Measurements from ENCODE around the gene TANGO2.

TANGO2 gene

GRCh38 chr22:20019661-20020532, 1.0 kb upstream of the TANGO2 start:
- peak overlapping the region; percentile 82 for H3K27ac ChIP-seq
- TF ChIP-seq, protein P1, sequence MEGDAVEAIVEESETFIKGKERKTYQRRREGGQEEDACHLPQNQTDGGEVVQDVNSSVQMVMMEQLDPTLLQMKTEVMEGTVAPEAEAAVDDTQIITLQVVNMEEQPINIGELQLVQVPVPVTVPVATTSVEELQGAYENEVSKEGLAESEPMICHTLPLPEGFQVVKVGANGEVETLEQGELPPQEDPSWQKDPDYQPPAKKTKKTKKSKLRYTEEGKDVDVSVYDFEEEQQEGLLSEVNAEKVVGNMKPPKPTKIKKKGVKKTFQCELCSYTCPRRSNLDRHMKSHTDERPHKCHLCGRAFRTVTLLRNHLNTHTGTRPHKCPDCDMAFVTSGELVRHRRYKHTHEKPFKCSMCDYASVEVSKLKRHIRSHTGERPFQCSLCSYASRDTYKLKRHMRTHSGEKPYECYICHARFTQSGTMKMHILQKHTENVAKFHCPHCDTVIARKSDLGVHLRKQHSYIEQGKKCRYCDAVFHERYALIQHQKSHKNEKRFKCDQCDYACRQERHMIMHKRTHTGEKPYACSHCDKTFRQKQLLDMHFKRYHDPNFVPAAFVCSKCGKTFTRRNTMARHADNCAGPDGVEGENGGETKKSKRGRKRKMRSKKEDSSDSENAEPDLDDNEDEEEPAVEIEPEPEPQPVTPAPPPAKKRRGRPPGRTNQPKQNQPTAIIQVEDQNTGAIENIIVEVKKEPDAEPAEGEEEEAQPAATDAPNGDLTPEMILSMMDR (conservative IDR thresholded peaks at IDR 0.05), result no peak
- no peak for TF ChIP-seq ZFX (IDR thresholded peaks at IDR 0.05)

- peak overlapping the region; percentile 82 for H3K27ac ChIP-seq
- peak; percentile 35; the same call in 1 of the 2 replicates for TF ChIP-seq ZFX (IDR thresholded peaks at IDR 0.05)
- TF ChIP-seq, protein P1 (conservative IDR thresholded peaks at IDR 0.05), result no peak
Measured at GRCh38 chr22:20021196-20022181, 579 bp downstream of the TANGO2 start.

DNA sequence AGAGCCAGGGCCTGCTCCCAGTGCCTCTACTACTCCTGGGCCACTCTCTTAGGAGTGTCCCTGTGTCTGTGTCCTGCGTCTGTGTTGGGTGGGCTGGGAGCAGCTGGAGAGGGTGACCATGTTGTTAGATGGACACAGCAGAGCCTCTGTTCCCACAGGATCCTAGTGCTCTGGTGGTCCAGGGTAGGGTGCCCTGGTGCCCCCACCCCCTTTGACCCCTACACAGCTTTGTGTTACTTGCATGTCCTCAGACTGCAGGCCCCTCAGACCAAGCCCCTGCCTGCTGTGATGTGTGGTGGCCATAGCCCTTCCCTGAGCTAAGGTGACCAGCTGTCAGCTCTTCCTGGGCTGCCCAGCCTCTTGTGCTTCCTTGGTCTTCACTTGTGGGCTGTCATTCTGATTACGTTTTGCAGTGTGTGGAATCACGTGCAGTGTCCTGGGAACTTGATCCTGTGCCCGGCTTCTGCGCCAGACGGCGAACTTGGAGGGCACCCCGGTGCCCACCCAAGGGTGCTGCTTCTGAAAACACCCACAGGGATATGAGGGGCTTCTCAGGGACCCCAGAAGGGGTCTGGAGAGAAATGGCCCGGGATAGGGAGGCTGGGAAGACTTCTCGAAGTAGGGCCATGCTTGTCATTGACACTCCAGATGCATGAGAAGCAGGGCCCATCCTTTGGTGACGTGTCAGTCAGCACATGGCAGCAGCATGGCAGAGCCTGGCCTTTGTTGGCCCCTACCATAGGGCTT, 1.5 kb downstream of the TANGO2 start:
- peak overlapping the region; percentile 82 for H3K27ac ChIP-seq
- TF ChIP-seq, protein P1 (conservative IDR thresholded peaks at IDR 0.05), result no peak
- no peak for TF ChIP-seq ZFX (IDR thresholded peaks at IDR 0.05)

DNA sequence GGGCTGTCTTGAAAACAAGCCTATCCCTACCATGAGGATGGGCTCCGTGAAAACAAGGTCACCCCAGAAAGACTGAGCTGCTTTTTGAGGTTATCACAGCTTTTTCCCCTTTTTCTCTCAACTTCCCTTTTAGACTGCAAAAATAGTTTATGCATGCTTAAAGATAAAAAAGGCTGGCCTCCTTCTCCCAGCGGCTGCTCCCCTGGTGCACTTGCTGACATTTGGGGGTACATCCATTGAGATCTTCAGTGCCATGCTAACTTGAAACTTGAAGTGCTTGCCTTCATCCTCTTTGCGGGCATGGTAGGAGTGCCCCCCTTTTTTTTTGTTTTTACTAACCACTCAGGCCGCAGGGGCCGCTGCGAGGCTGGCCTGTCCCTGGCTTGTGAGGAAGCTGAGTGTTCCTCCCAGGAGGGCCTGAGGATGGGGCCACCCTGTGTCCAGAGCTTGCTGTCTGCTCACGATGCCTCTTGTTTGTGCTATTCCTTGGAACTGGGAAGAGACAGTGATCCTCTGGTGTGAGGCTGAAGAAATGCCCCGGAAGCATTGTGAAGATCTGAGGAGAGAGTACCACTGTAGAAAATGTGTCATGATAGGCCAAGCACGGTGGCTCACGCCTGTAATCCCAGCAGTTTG, 2.2 kb downstream of the TANGO2 start:
- H3K27ac ChIP-seq, result no peak overlapping the region
- TF ChIP-seq, protein P1 (conservative IDR thresholded peaks at IDR 0.05), result no peak
- no peak for TF ChIP-seq ZFX (IDR thresholded peaks at IDR 0.05)

GRCh38 chr22:20024225-20024624, 3.3 kb downstream of the TANGO2 start:
- no peak for TF ChIP-seq ZFX (IDR thresholded peaks at IDR 0.05)
- TF ChIP-seq, protein P1 (conservative IDR thresholded peaks at IDR 0.05), result no peak
- H3K27ac ChIP-seq, result no peak overlapping the region

GRCh38 chr22:20024650-20025397, 3.9 kb downstream of the TANGO2 start:
- H3K27ac ChIP-seq, result no peak overlapping the region
- TF ChIP-seq, protein P1 (conservative IDR thresholded peaks at IDR 0.05), result no peak
- TF ChIP-seq ZFX (IDR thresholded peaks at IDR 0.05), result no peak

All from C4-2B (cell line).